ENCODE data around the gene SAP25.

- no peak for TF ChIP-seq TCF7L2 (IDR thresholded peaks at IDR 0.05; ENCODE audit: low read depth, low read length)
- TF ChIP-seq CTCF (IDR thresholded peaks at IDR 0.05), result no peak
- no peak for TF ChIP-seq REST (IDR thresholded peaks at IDR 0.05; ENCODE audit: insufficient read depth in 1 of 2, low read depth in 2 of 2, low read length in 1 of 2)
Measured at GRCh38 chr7:100572949-100573675, 588 bp downstream of the SAP25 start.

Data from Panc1 (cell line).